Nephron (organoid): Measurements from ENCODE around the gene SLCO4A1.
A peak's percentile ranks its signal among the peaks of the same experiment; 100 is the strongest.

Source experiments
- H3K27ac Mint-ChIP-seq, 3 experiments: 2 replicates each; pipeline ENCODE4 v1.8.0; 2020; ENCODE audit warnings: mixed read lengths in 3 of 3, mild to moderate bottlenecking in 2 of 3, moderate library complexity in 1 of 3
- H3K27me3 Mint-ChIP-seq: 2 replicates; pipeline ENCODE4 v1.8.0; 2021; ENCODE audit warnings: low read depth, mild to moderate bottlenecking, moderate library complexity, mixed read lengths
- H3K36me3 Mint-ChIP-seq: 2 replicates; pipeline ENCODE4 v1.8.0; 2020; ENCODE audit warnings: low read depth, mixed read lengths
- H3K4me1 Mint-ChIP-seq: 2 replicates; pipeline ENCODE4 v1.8.0; 2020; ENCODE audit warnings: mixed read lengths
- H3K4me3 Mint-ChIP-seq, 3 experiments: 2 replicates each; pipeline ENCODE4 v1.8.0; 2020; ENCODE audit warnings: mild to moderate bottlenecking in 3 of 3, mixed read lengths in 3 of 3, moderate library complexity in 2 of 3
- H3K9me3 Mint-ChIP-seq: 2 replicates; pipeline ENCODE4 v1.8.0; 2020; ENCODE audit warnings: mixed read lengths
- TF ChIP-seq, protein P1 (sequence below), 3 experiments: fragments of 200-600 bp; sonication (generic); IDR thresholded peaks; one replicate each; pipeline ENCODE4 v1.5.0; 2021; ENCODE audit warnings: antibody characterized with exemption in 3 of 3; ENCODE audit not compliant: unreplicated experiment in 3 of 3

SLCO4A1 gene

DNA sequence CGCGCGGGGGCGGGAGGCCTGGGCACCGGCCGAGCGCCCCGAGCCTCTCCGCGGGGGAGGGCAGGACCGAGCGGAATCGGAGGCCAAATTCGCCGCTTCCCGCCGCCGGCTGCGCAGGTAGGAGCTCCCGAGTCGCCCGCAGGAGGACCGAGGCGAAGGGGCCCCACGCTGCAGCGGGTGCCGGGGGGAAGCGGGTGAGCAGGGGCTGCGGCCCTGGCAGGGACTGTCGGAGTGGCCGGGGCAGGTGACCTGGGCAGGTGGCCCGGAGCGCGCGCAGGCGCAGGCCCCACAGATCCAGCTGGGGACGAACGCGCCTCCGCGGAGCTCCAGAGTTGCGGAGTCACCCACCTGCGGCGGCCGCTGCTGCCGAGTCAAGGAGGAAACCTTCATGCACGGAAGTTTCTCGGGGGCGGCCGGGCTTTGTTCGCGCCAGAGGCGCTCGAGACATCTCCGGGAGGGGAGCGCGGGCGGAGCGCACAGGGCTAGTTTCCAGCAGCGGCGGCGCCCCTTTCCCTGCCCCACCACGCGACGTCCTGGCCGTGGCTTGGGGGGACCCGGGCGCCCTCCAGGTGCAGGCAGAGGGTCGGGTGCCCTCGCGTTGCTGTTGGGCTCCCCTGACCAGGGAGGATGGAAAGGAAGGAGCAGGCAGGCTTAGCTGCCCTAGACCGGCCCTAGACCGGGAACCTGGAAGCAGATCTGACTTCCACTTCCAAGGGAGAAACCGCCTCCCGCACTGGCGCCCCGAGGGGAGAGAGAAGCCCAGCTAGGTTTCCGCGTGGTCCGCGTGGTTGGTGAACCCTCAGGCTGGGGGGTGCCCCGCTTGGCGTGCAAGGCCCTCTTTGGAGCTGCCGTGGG lies 590 bp downstream of the SLCO4A1 start:
- no peaks in the 10 kb centered on the region for H3K9me3 Mint-ChIP-seq
- TF ChIP-seq, protein P1, sequence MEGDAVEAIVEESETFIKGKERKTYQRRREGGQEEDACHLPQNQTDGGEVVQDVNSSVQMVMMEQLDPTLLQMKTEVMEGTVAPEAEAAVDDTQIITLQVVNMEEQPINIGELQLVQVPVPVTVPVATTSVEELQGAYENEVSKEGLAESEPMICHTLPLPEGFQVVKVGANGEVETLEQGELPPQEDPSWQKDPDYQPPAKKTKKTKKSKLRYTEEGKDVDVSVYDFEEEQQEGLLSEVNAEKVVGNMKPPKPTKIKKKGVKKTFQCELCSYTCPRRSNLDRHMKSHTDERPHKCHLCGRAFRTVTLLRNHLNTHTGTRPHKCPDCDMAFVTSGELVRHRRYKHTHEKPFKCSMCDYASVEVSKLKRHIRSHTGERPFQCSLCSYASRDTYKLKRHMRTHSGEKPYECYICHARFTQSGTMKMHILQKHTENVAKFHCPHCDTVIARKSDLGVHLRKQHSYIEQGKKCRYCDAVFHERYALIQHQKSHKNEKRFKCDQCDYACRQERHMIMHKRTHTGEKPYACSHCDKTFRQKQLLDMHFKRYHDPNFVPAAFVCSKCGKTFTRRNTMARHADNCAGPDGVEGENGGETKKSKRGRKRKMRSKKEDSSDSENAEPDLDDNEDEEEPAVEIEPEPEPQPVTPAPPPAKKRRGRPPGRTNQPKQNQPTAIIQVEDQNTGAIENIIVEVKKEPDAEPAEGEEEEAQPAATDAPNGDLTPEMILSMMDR (IDR thresholded peaks at IDR 0.05; ENCODE audit: unreplicated experiment in 3 of 3): no peak
- H3K36me3 Mint-ChIP-seq: no peaks in the 10 kb centered on the region
- H3K27me3 Mint-ChIP-seq: peaks cover 85% of the 10 kb centered on the region
- H3K4me3 Mint-ChIP-seq: peak overlapping the region; percentile 39 to 54 (median 48)
- H3K4me1 Mint-ChIP-seq: no peaks in the 10 kb centered on the region
- no peak overlapping the region for H3K27ac Mint-ChIP-seq

DNA sequence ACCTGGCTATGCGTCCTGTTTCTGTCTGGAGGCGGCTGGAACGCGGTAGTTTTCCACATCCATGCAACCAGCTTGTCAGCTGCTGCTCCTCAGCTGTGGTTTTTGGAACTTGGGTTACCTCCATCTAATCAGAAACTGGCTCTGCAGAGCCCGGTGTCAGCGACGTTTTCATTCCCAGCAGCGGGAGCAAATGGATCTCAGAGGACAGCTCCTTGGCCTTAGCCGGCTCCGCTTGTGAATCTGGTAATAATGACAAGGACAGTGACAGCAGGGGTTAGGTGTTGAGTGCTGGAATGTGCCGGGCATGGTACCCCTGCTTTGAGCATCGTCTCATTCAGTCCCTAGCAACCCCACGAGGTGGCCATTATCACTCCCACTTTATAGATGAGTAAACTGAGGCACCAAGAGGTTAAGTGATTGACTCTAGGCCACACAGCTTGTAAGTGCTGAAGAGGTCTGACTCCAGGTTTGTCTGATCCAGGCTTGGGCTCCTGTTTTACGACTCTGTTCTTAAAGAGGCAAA lies 1.3 kb downstream of the SLCO4A1 start:
- no peak overlapping the region for H3K27ac Mint-ChIP-seq
- TF ChIP-seq, protein P1 (IDR thresholded peaks at IDR 0.05; ENCODE audit: unreplicated experiment in 3 of 3): no peak
- no peaks in the 10 kb centered on the region for H3K9me3 Mint-ChIP-seq
- H3K36me3 Mint-ChIP-seq: no peaks in the 10 kb centered on the region
- H3K4me3 Mint-ChIP-seq: peak overlapping the region; percentile 39 to 54 (median 48)
- H3K4me1 Mint-ChIP-seq: no peaks in the 10 kb centered on the region
- peaks cover 78% of the 10 kb centered on the region for H3K27me3 Mint-ChIP-seq

DNA sequence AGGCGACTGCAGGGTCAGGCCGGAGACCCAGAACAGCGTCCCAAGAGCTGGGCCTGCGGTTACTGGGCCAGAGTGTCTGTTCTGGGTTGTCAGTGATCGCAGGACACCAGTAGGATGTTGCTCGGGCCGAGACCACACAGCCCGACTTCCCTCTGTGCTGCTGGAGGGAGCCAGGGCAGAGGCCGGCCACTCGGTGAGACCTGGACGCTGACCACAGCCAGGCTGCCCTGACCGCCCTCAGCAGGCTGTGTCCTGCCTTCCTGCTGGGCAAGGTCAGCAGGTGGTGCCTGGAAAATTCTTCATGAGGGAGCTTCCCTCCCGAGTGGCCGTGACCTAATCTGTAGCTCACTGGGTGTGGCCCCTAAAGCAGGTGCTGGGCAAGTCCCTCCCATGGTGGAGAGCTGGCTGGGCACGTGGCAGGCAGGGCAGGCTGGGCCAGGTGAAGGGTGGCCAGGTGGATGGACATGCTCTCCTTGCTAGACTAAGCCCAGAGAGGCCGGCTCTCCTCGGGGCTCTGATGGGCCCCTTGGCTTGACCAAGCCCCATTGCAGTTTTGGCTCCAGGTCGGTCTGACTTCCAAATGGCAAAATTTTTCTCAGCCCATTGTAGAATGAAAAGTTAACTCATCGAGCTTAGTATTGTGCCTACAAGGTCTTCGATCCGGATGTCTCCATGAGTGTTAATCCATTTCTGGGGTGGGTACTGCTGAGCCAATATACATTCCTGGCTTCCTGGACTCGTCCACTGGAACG lies 1.9 kb downstream of the SLCO4A1 start:
- H3K27me3 Mint-ChIP-seq: peaks cover 72% of the 10 kb centered on the region
- H3K4me1 Mint-ChIP-seq: no peaks in the 10 kb centered on the region
- H3K4me3 Mint-ChIP-seq: peak overlapping the region in 2 of 3 experiments; percentile 34 to 54
- H3K36me3 Mint-ChIP-seq: no peaks in the 10 kb centered on the region
- H3K27ac Mint-ChIP-seq: no peak overlapping the region
- TF ChIP-seq, protein P1 (IDR thresholded peaks at IDR 0.05; ENCODE audit: unreplicated experiment in 3 of 3): no peak
- H3K9me3 Mint-ChIP-seq: no peaks in the 10 kb centered on the region

DNA sequence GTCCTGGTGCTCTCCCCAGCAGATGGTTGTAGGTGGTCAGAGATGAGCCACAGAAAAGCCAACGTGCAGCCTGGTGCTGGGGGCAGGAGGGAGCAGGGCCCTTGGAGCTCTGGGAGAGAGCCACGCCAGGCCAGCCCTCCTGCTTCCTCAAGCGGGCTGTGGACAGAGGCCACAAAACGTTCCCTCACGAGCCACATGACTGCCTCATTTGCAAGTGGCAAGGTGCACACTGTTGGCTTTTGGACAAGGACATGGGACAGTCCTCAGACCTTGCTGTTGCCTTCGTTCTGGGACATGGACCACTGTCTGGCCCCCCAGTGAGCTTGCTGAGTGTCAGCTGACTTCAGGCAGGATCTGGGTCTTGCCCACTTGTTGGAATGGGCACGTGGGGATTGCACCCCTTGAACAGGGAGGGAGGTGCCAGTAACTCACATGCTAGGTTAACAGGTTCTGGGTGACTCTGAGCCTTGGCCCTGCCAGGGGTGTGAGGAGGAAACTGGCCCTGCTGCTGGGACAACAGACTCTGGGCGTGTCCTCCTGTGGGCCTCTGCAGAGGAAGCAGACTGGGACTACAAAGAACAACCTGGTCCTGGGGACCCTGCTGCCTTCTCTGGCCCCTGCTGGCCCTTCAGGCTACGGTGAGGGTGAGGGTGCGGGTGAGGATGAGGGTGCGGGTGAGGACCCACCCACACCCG lies 2.6 kb downstream of the SLCO4A1 start:
- Mint-ChIP-seq H3K27me3 (peaks cover 66% of the 10 kb centered on the region), H3K4me3 (peak overlapping the region in 2 of 3 experiments; percentile 34 to 40), H3K27ac (no peak overlapping the region), H3K4me1 (no peaks in the 10 kb centered on the region), H3K36me3 (no peaks in the 10 kb centered on the region), H3K9me3 (no peaks in the 10 kb centered on the region)
- TF ChIP-seq, protein P1 (IDR thresholded peaks at IDR 0.05; ENCODE audit: unreplicated experiment in 3 of 3): no peak

DNA sequence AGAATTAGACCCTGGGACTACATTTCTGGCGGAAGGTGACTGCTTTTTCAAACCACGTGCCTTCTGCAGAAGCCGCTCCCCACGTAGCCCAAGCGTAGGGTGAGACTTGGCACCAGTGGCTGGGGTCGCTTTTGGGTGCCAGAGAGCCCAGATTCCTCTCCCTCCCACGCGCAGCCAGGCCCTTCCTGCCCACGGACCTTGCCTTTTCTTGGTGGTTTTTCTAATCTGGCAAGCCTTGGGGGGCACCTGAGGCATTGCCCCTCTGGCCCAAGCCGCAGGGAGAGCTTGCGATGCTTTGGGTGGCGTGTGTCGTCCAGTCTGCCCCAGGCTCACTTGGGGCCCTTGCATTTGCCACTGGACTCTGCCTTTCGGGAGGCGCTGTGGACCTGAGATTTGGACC lies 3.3 kb downstream of the SLCO4A1 start:
- no peaks in the 10 kb centered on the region for H3K9me3 Mint-ChIP-seq

More for the DNA sequence above, 3.3 kb downstream of the SLCO4A1 start:
- Mint-ChIP-seq H3K36me3 (no peaks in the 10 kb centered on the region), H3K4me3 (no peak overlapping the region), H3K4me1 (no peaks in the 10 kb centered on the region), H3K27me3 (peaks cover 64% of the 10 kb centered on the region), H3K27ac (no peak overlapping the region)
- TF ChIP-seq, protein P1 (IDR thresholded peaks at IDR 0.05; ENCODE audit: unreplicated experiment in 3 of 3): no peak
